ENCODE measurements around the gene EMD.

DNA sequence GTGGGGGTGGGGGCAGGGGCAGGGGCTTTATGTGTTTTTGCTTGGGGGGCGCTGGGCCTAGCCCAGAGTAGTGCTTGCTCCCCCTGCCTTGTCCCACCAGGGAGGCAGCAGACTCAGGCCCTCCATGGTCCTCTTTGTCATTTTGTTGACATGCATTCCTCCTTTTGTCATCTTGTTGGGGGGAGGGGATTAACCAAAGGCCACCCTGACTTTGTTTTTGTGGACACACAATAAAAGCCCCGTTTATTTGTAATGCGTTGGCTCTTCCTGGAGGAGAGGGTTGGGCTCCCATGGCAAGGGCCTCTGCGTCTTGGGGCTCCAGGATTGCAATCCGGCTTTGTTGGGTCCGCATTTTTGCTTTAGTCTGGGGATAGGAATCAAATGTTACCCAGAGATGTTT, 2.2 kb downstream of the EMD start:
- no peak for TF ChIP-seq CREB1 (IDR thresholded peaks at IDR 0.05; ENCODE audit: low read depth)
- TF ChIP-seq, protein P1, sequence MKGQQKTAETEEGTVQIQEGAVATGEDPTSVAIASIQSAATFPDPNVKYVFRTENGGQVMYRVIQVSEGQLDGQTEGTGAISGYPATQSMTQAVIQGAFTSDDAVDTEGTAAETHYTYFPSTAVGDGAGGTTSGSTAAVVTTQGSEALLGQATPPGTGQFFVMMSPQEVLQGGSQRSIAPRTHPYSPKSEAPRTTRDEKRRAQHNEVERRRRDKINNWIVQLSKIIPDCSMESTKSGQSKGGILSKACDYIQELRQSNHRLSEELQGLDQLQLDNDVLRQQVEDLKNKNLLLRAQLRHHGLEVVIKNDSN (IDR thresholded peaks at IDR 0.05) = no peak
- no peak for TF ChIP-seq CEBPB (IDR thresholded peaks at IDR 0.05)
- TF ChIP-seq TAF1 (IDR thresholded peaks at IDR 0.05; ENCODE audit: low read depth) = no peak
- TF ChIP-seq, protein P2, sequence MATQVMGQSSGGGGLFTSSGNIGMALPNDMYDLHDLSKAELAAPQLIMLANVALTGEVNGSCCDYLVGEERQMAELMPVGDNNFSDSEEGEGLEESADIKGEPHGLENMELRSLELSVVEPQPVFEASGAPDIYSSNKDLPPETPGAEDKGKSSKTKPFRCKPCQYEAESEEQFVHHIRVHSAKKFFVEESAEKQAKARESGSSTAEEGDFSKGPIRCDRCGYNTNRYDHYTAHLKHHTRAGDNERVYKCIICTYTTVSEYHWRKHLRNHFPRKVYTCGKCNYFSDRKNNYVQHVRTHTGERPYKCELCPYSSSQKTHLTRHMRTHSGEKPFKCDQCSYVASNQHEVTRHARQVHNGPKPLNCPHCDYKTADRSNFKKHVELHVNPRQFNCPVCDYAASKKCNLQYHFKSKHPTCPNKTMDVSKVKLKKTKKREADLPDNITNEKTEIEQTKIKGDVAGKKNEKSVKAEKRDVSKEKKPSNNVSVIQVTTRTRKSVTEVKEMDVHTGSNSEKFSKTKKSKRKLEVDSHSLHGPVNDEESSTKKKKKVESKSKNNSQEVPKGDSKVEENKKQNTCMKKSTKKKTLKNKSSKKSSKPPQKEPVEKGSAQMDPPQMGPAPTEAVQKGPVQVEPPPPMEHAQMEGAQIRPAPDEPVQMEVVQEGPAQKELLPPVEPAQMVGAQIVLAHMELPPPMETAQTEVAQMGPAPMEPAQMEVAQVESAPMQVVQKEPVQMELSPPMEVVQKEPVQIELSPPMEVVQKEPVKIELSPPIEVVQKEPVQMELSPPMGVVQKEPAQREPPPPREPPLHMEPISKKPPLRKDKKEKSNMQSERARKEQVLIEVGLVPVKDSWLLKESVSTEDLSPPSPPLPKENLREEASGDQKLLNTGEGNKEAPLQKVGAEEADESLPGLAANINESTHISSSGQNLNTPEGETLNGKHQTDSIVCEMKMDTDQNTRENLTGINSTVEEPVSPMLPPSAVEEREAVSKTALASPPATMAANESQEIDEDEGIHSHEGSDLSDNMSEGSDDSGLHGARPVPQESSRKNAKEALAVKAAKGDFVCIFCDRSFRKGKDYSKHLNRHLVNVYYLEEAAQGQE (IDR thresholded peaks at IDR 0.05; ENCODE audit: low read depth) = no peak
